HUES48 (cell line): Measurements from ENCODE around the gene CYP11A1.

Experiments used
- H3K27ac ChIP-seq: one replicate; pipeline ENCODE4 v1.7.0; 2013; ENCODE audit warnings: low read depth, low read length, inconsistent platforms
- H3K27me3 ChIP-seq: 2 replicates; pipeline ENCODE4 v1.6.1; 2013; ENCODE audit warnings: mild to moderate bottlenecking, low read length; ENCODE audit not compliant: control insufficient read depth, insufficient read depth
- H3K36me3 ChIP-seq: 2 replicates; pipeline ENCODE4 v1.6.1; 2013; ENCODE audit warnings: low read length; ENCODE audit not compliant: control insufficient read depth, insufficient read depth
- H3K4me1 ChIP-seq: 2 replicates; pipeline ENCODE4 v1.6.1; 2013; ENCODE audit warnings: mild to moderate bottlenecking, low read length; ENCODE audit not compliant: control insufficient read depth, insufficient read depth
- H3K4me3 ChIP-seq: 2 replicates; pipeline ENCODE4 v1.5.1; 2013; ENCODE audit warnings: mild to moderate bottlenecking, low read depth, low read length
- H3K9ac ChIP-seq: 2 replicates; pipeline ENCODE4 v1.6.1; 2013; ENCODE audit warnings: mild to moderate bottlenecking, low read depth, low read length, moderate library complexity
- H3K9me3 ChIP-seq: 2 replicates; pipeline ENCODE4 v1.6.1; 2013; ENCODE audit warnings: low read length; ENCODE audit not compliant: control insufficient read depth, insufficient read depth

The CYP11A1 gene

DNA sequence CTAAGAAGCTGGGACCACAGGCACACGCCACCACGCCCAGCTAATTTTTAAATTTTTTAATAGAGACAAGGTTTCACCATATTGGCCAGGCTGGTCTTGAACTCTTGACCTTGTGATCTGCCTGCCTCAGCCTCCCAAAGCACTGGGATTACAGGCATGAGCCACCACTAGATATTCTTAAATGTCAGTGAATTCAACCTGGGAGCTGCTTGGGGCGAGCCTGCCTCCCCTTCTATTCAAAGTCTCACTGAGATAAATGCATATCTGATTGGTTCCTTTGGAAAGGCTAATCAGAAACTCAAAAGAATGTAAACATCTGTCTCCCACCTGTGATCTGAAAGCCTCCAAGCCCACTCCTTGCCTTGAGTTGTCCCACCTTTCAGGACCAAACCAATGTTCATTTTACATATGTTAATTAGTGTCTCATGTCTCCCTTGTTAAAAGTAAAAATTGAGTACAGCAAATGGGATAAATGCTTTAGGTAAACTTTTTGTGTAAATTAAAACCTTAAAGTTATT, 15.0 kb downstream of the CYP11A1 start:
- H3K4me1 ChIP-seq, result peaks cover 15% of the 10 kb centered on the region; the same call in 1 of the 2 replicates
- no peak overlapping the region for H3K27ac ChIP-seq
- peaks cover 6% of the 10 kb centered on the region; the same call in 1 of the 2 replicates for H3K9me3 ChIP-seq
- H3K4me3 ChIP-seq, result no peak overlapping the region
- no peaks in the 10 kb centered on the region for H3K27me3 ChIP-seq
- H3K9ac ChIP-seq, result no peak overlapping the region
- H3K36me3 ChIP-seq, result no peaks in the 10 kb centered on the region

DNA sequence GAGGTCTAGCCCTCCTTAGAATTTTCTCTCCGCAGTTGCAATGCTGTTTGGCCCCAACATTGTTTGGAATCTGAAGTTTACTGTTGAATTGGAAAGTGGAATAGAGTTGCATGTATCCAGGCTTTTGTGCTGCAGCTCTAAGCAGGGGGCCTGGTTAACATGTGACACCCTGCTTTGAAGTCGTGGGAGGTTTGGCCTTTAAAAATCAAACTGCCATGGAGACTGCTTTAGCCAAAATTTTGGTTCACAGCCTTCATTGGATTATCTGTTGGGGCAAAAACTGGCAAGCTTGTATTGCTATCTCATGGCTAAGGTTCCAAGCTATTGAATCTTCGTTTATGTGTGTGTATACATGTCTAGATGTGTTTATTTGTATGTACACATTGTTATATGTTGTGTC, 15.8 kb downstream of the CYP11A1 start:
- Histone ChIP-seq H3K4me1 (peaks cover 15% of the 10 kb centered on the region; the same call in 1 of the 2 replicates), H3K9ac (no peak overlapping the region), H3K36me3 (no peaks in the 10 kb centered on the region), H3K4me3 (no peak overlapping the region), H3K27me3 (no peaks in the 10 kb centered on the region), H3K27ac (no peak overlapping the region), H3K9me3 (peaks cover 6% of the 10 kb centered on the region; the same call in 1 of the 2 replicates)

GRCh38 chr15:74350295-74351275, 16.9 kb downstream of the CYP11A1 start:
- H3K4me3 ChIP-seq, result no peak overlapping the region
- H3K9ac ChIP-seq, result no peak overlapping the region

DNA sequence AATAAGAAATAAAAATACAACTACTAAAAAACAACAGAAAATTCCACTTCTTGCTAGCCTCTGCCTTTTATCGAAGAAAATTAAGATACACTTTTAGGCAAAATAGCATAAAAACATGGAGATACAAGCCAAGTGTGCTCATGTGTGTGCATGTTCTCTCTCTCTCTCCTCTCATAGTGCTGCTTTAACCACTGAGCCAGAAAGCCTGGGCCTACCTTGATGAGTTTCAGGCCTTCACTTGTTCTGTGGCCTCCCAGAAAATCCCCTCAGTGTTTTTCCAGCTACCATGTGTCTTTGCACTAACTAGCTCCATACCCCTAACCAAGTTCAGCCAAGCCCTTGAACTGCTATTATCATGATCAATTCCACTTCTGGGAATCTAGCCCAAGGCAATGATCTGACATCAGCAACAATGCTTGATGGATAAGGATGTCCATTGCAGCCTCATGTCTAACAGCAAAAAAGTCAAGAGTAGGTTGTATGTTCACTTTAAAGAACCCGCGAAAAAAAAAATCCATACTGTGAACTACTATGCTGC, 18.1 kb downstream of the CYP11A1 start:
- Histone ChIP-seq H3K9me3 (peaks cover 6% of the 10 kb centered on the region; the same call in 1 of the 2 replicates), H3K9ac (no peak overlapping the region), H3K4me1 (peaks cover 15% of the 10 kb centered on the region; the same call in 1 of the 2 replicates), H3K27ac (no peak overlapping the region), H3K27me3 (no peaks in the 10 kb centered on the region), H3K4me3 (no peak overlapping the region), H3K36me3 (no peaks in the 10 kb centered on the region)

More at GRCh38 chr15:74350295-74351275, 16.9 kb downstream of the CYP11A1 start:
- H3K27ac ChIP-seq, result no peak overlapping the region
- peaks cover 15% of the 10 kb centered on the region; the same call in 1 of the 2 replicates for H3K4me1 ChIP-seq
- no peaks in the 10 kb centered on the region for H3K36me3 ChIP-seq
- peaks cover 6% of the 10 kb centered on the region; the same call in 1 of the 2 replicates for H3K9me3 ChIP-seq
- H3K27me3 ChIP-seq, result no peaks in the 10 kb centered on the region

DNA sequence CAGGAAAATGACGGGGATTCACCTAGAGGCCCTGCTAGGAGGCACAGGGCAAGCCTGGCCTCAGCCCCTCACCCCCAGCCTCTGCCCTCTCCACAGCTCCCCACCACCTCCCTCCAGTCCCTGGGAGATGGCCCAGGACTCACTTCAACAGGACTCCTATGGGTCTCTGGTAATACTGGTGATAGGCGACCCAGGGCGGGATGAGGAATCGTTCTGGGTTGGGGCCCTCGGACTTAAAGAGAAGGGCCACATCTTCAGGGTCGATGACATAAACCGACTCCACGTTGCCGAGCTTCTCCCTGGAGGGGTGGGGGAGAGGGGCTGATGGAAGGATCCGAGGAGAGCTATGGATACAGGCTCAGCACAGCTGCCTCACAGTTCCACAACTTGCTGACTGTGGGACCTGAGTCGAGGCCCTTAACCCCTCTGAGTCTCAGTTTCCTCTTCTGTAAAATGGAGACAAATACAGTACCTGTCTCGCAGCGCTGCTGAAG, 19.6 kb downstream of the CYP11A1 start:
- Histone ChIP-seq H3K9ac (no peak overlapping the region), H3K36me3 (no peaks in the 10 kb centered on the region), H3K9me3 (no peaks in the 10 kb centered on the region; the same call in 1 of the 2 replicates), H3K4me1 (peaks cover 15% of the 10 kb centered on the region; the same call in 1 of the 2 replicates), H3K4me3 (no peak overlapping the region), H3K27ac (no peak overlapping the region), H3K27me3 (no peaks in the 10 kb centered on the region)

DNA sequence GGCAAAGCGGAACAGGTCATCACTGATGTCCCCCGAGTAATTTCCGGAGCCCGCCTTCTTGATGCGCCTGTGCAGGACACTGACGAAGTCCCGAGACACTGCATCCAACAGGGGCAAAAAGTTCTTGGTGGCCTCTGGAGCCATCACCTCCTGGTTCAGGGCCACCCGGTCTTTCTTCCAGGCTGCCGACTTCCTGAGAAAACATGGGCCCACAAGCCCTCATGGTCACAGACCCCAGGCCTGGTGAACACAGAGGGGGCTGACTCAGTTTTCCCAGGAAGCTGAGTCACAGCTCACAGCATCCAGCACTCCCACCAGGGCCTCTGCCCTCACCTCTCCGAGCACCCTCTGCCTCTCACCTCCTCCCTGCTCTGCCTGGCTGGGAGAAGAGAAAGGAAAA, 22.4 kb downstream of the CYP11A1 start:
- Histone ChIP-seq H3K9ac (no peak overlapping the region), H3K27ac (no peak overlapping the region), H3K36me3 (no peaks in the 10 kb centered on the region), H3K4me3 (no peak overlapping the region), H3K4me1 (no peaks in the 10 kb centered on the region), H3K27me3 (no peaks in the 10 kb centered on the region), H3K9me3 (no peaks in the 10 kb centered on the region)

GRCh38 chr15:74343797-74344127, 23.7 kb downstream of the CYP11A1 start:
- Histone ChIP-seq H3K9ac (no peak overlapping the region), H3K4me1 (no peaks in the 10 kb centered on the region), H3K36me3 (no peaks in the 10 kb centered on the region), H3K27ac (no peak overlapping the region), H3K9me3 (no peaks in the 10 kb centered on the region), H3K27me3 (no peaks in the 10 kb centered on the region), H3K4me3 (no peak overlapping the region)

GRCh38 chr15:74343127-74343796, 24.2 kb downstream of the CYP11A1 start:
- Histone ChIP-seq H3K4me1 (no peaks in the 10 kb centered on the region), H3K9me3 (no peaks in the 10 kb centered on the region), H3K4me3 (no peak overlapping the region), H3K9ac (no peak overlapping the region), H3K27me3 (no peaks in the 10 kb centered on the region), H3K36me3 (no peaks in the 10 kb centered on the region), H3K27ac (no peak overlapping the region)

GRCh38 chr15:74340150-74340549, 27.3 kb downstream of the CYP11A1 start:
- no peak overlapping the region for H3K9ac ChIP-seq
- no peaks in the 10 kb centered on the region for H3K27me3 ChIP-seq
- H3K4me1 ChIP-seq, result no peaks in the 10 kb centered on the region
- H3K27ac ChIP-seq, result no peak overlapping the region
- no peaks in the 10 kb centered on the region for H3K36me3 ChIP-seq
- H3K4me3 ChIP-seq, result no peak overlapping the region
- no peaks in the 10 kb centered on the region for H3K9me3 ChIP-seq

GRCh38 chr15:74339371-74339770, 28.1 kb downstream of the CYP11A1 start:
- no peaks in the 10 kb centered on the region for H3K27me3 ChIP-seq
- H3K36me3 ChIP-seq, result no peaks in the 10 kb centered on the region
- no peak overlapping the region for H3K27ac ChIP-seq
- no peaks in the 10 kb centered on the region for H3K9me3 ChIP-seq
- no peaks in the 10 kb centered on the region for H3K4me1 ChIP-seq
- no peak overlapping the region for H3K4me3 ChIP-seq
- no peak overlapping the region for H3K9ac ChIP-seq
